Nephron progenitor cell (in vitro differentiated cells): ENCODE data around the gene CDH4.

Source experiments
- DNase-seq: peaks from one replicate; pipeline ENCODE4 v3.0.0; 2021
- H3K27ac Mint-ChIP-seq: 2 replicates; pipeline ENCODE4 v1.8.0; 2021; ENCODE audit warnings: mild to moderate bottlenecking, moderate library complexity, mixed read lengths
- H3K27me3 Mint-ChIP-seq: 2 replicates; pipeline ENCODE4 v1.8.0; 2021; ENCODE audit warnings: mild to moderate bottlenecking, low read depth, mixed read lengths; ENCODE audit not compliant: poor library complexity
- H3K36me3 Mint-ChIP-seq: 2 replicates; pipeline ENCODE4 v1.8.0; 2021; ENCODE audit warnings: low read depth, mixed read lengths
- H3K4me1 Mint-ChIP-seq: 2 replicates; pipeline ENCODE4 v1.8.0; 2021; ENCODE audit warnings: mixed read lengths
- H3K4me3 Mint-ChIP-seq: 2 replicates; pipeline ENCODE4 v1.8.0; 2021; ENCODE audit warnings: mild to moderate bottlenecking, moderate library complexity, mixed read lengths
- H3K9me3 Mint-ChIP-seq: 2 replicates; pipeline ENCODE4 v1.8.0; 2021; ENCODE audit warnings: mild to moderate bottlenecking, moderate library complexity, mixed read lengths
- TF ChIP-seq, protein P1 (sequence below): fragments of 200-600 bp; sonication (generic); IDR thresholded peaks from 2 replicates; pipeline ENCODE4 v1.5.0; 2021; ENCODE audit warnings: antibody characterized with exemption

Gene CDH4

DNA sequence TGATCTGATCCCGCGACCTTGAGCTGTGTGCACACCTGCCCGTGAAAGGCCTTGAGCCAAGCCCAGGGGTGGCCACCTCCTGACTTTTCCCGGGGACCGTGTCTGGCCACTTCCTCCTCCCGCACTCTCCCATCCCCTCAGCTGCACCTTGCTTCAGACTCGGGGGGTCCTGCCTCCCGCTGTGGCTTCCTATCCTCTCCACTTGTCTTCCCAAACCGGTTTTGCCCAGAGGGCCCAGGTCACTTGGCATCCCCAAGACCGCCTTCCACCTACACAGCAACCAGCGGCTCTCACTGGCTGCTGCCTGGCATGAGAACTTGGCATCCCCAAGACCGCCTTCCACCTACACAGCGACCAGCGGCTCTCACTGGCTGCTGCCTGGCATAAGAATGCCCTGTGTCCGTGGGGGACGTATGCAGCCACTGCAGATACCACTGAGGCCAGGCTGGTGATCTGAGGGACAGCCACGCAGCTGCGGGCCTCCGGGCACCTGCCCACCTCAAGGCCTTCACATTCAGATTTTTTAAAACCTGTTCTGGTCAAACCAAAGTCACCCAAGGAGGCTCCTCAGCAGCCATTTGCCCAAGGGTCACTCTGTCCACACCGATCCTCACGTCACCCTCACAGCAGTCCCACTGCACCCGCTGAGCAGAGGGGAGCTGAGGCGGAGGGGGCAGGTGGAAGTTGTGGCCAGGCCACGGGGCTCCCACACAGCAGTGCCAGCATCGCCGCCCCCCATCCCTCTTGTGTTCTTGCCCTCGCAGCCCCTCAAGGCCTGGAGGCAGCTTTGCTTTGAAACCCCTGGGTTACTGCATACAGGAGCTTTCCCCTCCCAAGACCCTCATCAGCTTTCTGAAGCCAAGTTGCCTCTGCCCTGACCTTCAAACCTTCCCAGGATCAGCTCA lies 568.1 kb downstream of the CDH4 start:
- Mint-ChIP-seq H3K4me3 (no peak overlapping the region), H3K27ac (no peak overlapping the region), H3K36me3 (no peaks in the 10 kb centered on the region), H3K4me1 (no peaks in the 10 kb centered on the region), H3K9me3 (peaks cover 5% of the 10 kb centered on the region), H3K27me3 (peaks cover 19% of the 10 kb centered on the region)
- no peak for DNase-seq
- TF ChIP-seq, protein P1, sequence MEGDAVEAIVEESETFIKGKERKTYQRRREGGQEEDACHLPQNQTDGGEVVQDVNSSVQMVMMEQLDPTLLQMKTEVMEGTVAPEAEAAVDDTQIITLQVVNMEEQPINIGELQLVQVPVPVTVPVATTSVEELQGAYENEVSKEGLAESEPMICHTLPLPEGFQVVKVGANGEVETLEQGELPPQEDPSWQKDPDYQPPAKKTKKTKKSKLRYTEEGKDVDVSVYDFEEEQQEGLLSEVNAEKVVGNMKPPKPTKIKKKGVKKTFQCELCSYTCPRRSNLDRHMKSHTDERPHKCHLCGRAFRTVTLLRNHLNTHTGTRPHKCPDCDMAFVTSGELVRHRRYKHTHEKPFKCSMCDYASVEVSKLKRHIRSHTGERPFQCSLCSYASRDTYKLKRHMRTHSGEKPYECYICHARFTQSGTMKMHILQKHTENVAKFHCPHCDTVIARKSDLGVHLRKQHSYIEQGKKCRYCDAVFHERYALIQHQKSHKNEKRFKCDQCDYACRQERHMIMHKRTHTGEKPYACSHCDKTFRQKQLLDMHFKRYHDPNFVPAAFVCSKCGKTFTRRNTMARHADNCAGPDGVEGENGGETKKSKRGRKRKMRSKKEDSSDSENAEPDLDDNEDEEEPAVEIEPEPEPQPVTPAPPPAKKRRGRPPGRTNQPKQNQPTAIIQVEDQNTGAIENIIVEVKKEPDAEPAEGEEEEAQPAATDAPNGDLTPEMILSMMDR, result no peak

GRCh38 chr20:61821735-61822134 lies 569.7 kb downstream of the CDH4 start:
- H3K4me3 Mint-ChIP-seq, result no peak overlapping the region
- H3K36me3 Mint-ChIP-seq, result no peaks in the 10 kb centered on the region
- no peak overlapping the region for H3K27ac Mint-ChIP-seq
- peaks cover 8% of the 10 kb centered on the region for H3K9me3 Mint-ChIP-seq
- DNase-seq, result no peak
- TF ChIP-seq, protein P1, result no peak
- peaks cover 19% of the 10 kb centered on the region for H3K27me3 Mint-ChIP-seq
- H3K4me1 Mint-ChIP-seq, result no peaks in the 10 kb centered on the region

DNA sequence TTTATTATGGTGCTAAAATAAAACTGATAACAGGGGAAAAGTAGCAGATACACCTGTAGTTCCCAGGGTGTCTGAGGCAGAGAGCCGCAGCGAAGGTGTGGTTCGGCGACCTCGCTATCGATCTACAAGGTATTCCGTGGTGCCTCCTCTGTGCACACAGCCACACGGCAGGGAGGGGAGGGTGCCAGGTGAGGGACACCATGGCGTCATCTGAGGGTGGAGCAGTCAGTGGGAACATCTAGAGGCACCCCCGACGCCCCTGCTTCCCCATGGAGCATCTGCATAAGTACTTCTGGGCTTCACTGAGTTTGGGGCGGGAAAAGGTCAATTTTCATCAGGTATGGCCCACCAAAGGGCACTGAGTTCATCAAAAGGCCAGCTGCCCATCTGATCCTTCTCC lies 570.3 kb downstream of the CDH4 start:
- H3K4me3 Mint-ChIP-seq, result no peak overlapping the region
- H3K36me3 Mint-ChIP-seq, result no peaks in the 10 kb centered on the region
- TF ChIP-seq, protein P1, result no peak
- H3K27me3 Mint-ChIP-seq, result peaks cover 19% of the 10 kb centered on the region
- no peak overlapping the region for H3K27ac Mint-ChIP-seq
- DNase-seq, result no peak
- no peaks in the 10 kb centered on the region for H3K4me1 Mint-ChIP-seq
- H3K9me3 Mint-ChIP-seq, result peaks cover 14% of the 10 kb centered on the region

DNA sequence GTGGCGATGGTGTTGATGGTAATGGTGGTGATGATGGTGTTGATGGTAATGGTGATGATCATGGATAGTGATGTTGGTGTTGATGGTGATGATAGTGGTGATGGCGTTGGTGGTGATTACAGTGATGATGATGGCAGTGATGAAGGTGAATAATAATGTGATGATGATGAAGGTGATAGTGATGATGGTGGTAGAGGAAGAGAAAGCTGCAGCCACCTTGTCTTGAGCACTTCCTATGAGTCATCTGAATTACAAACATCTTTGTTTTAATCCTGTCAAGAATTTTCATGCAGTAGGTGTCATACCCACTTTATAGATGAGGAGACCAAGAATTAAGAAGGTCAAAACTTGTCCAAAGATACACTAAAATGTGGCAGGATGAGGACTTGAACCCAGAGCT lies 571.2 kb downstream of the CDH4 start:
- Mint-ChIP-seq H3K4me1 (no peaks in the 10 kb centered on the region), H3K4me3 (no peak overlapping the region), H3K36me3 (no peaks in the 10 kb centered on the region), H3K9me3 (peaks cover 23% of the 10 kb centered on the region), H3K27me3 (peaks cover 19% of the 10 kb centered on the region), H3K27ac (no peak overlapping the region)
- no peak for DNase-seq
- TF ChIP-seq, protein P1, result no peak

GRCh38 chr20:61828891-61829290 lies 576.8 kb downstream of the CDH4 start:
- Mint-ChIP-seq H3K4me1 (no peaks in the 10 kb centered on the region), H3K36me3 (no peaks in the 10 kb centered on the region), H3K27me3 (peaks cover 14% of the 10 kb centered on the region), H3K4me3 (no peak overlapping the region), H3K27ac (no peak overlapping the region), H3K9me3 (peaks cover 27% of the 10 kb centered on the region)
- DNase-seq, result no peak
- TF ChIP-seq, protein P1, result no peak

GRCh38 chr20:61829526-61829925 lies 577.5 kb downstream of the CDH4 start:
- TF ChIP-seq, protein P1, result no peak
- H3K27me3 Mint-ChIP-seq, result peaks cover 8% of the 10 kb centered on the region
- H3K27ac Mint-ChIP-seq, result no peak overlapping the region
- no peak overlapping the region for H3K4me3 Mint-ChIP-seq
- H3K9me3 Mint-ChIP-seq, result peaks cover 27% of the 10 kb centered on the region
- H3K36me3 Mint-ChIP-seq, result no peaks in the 10 kb centered on the region
- no peaks in the 10 kb centered on the region for H3K4me1 Mint-ChIP-seq
- DNase-seq, result no peak
